ENCODE results near the gene COX4I2.

Gene COX4I2

GRCh38 chr20:31632548-31633338 lies 5.0 kb upstream of the COX4I2 start:
- no peak for TF ChIP-seq MAX (IDR thresholded peaks at IDR 0.05; ENCODE audit: low read depth, low read length)
- no peak for TF ChIP-seq POLR2A (IDR thresholded peaks at IDR 0.05; ENCODE audit: extremely low read depth, insufficient read length)
- TF ChIP-seq, protein P1, sequence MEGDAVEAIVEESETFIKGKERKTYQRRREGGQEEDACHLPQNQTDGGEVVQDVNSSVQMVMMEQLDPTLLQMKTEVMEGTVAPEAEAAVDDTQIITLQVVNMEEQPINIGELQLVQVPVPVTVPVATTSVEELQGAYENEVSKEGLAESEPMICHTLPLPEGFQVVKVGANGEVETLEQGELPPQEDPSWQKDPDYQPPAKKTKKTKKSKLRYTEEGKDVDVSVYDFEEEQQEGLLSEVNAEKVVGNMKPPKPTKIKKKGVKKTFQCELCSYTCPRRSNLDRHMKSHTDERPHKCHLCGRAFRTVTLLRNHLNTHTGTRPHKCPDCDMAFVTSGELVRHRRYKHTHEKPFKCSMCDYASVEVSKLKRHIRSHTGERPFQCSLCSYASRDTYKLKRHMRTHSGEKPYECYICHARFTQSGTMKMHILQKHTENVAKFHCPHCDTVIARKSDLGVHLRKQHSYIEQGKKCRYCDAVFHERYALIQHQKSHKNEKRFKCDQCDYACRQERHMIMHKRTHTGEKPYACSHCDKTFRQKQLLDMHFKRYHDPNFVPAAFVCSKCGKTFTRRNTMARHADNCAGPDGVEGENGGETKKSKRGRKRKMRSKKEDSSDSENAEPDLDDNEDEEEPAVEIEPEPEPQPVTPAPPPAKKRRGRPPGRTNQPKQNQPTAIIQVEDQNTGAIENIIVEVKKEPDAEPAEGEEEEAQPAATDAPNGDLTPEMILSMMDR (IDR thresholded peaks at IDR 0.05; ENCODE audit: low read depth, low read length) = no peak
- TF ChIP-seq MYC (IDR thresholded peaks at IDR 0.05; ENCODE audit: low read depth, low read length) = no peak
- no peak overlapping the region for H3K4me3 ChIP-seq (ENCODE audit: low read depth, low read length)
- no peak for DNase-seq (ENCODE audit: low read depth)

DNA sequence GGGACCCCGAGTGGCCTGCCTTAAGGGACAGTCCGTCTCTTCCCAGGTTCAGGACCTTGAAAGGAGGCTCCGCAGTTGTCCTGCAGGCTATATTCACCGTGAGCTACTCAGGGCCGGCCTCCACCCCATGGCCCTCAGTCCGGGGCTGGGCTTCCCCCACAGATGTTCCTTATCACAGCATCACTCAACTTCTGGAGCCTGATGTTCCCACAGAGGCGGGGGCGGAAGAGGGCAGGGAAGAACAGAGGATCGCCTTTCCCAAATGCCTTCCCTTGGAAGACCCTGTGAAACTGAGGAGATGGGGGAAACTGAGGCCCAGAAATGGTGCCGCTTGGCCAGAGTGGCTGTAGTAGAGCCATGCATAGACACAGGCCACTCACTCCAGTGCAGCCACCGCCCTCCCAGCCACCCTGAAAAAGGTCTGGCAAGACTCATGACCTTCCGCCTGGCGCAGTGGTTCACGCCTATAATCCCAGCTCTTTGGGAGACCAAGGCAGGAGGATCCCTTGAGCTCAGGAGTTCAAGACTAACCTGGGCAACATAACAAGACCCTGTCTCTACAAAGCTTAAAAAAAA lies 4.3 kb upstream of the COX4I2 start:
- H3K4me3 ChIP-seq (ENCODE audit: low read depth, low read length) = no peak overlapping the region
- no peak for DNase-seq (ENCODE audit: low read depth)
- no peak for TF ChIP-seq POLR2A (IDR thresholded peaks at IDR 0.05; ENCODE audit: extremely low read depth, insufficient read length)
- no peak for TF ChIP-seq MYC (IDR thresholded peaks at IDR 0.05; ENCODE audit: low read depth, low read length)
- TF ChIP-seq MAX (IDR thresholded peaks at IDR 0.05; ENCODE audit: low read depth, low read length) = no peak
- TF ChIP-seq, protein P1 (IDR thresholded peaks at IDR 0.05; ENCODE audit: low read depth, low read length) = no peak

DNA sequence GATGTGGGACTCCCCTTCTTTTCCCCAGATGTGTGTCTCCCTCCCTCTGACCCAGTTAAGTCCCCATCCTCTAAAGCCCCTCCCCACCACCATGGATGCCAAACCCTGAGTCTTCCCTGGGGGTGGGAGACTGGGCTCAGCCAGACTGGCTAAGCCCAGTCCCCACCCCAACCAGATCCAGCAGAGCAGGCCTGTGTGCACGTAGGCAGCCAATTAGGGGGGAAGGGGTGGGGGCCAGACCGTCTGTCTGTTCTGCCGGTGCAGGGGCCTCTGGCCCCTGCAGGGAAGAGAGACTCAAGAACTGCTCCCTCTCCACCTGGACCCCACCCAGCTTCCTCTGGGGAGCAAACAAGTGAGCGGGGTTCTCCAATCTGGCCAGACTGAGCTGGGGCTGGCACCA lies 605 bp downstream of the COX4I2 start:
- no peak overlapping the region for H3K4me3 ChIP-seq (ENCODE audit: low read depth, low read length)
- TF ChIP-seq POLR2A (IDR thresholded peaks at IDR 0.05; ENCODE audit: extremely low read depth, insufficient read length) = no peak
- TF ChIP-seq MYC (IDR thresholded peaks at IDR 0.05; ENCODE audit: low read depth, low read length) = no peak
- no peak for TF ChIP-seq MAX (IDR thresholded peaks at IDR 0.05; ENCODE audit: low read depth, low read length)
- no peak for DNase-seq (ENCODE audit: low read depth)

GRCh38 chr20:31638816-31639215 lies 1.1 kb downstream of the COX4I2 start:
- no peak for TF ChIP-seq POLR2A (IDR thresholded peaks at IDR 0.05; ENCODE audit: extremely low read depth, insufficient read length)
- no peak for TF ChIP-seq MYC (IDR thresholded peaks at IDR 0.05; ENCODE audit: low read depth, low read length)
- TF ChIP-seq, protein P1 (IDR thresholded peaks at IDR 0.05; ENCODE audit: low read depth, low read length) = no peak
- no peak for TF ChIP-seq MAX (IDR thresholded peaks at IDR 0.05; ENCODE audit: low read depth, low read length)
- no peak for DNase-seq (ENCODE audit: low read depth)

GRCh38 chr20:31640259-31640658 lies 2.5 kb downstream of the COX4I2 start:
- TF ChIP-seq POLR2A (IDR thresholded peaks at IDR 0.05; ENCODE audit: extremely low read depth, insufficient read length) = no peak
- no peak for TF ChIP-seq MYC (IDR thresholded peaks at IDR 0.05; ENCODE audit: low read depth, low read length)
- no peak for TF ChIP-seq MAX (IDR thresholded peaks at IDR 0.05; ENCODE audit: low read depth, low read length)
- TF ChIP-seq, protein P1 (IDR thresholded peaks at IDR 0.05; ENCODE audit: low read depth, low read length) = no peak
- DNase-seq (ENCODE audit: low read depth) = no peak
- no peak overlapping the region for H3K4me3 ChIP-seq (ENCODE audit: low read depth, low read length)

More at GRCh38 chr20:31638816-31639215, 1.1 kb downstream of the COX4I2 start:
- no peak overlapping the region for H3K4me3 ChIP-seq (ENCODE audit: low read depth, low read length)

- TF ChIP-seq MAX (IDR thresholded peaks at IDR 0.05; ENCODE audit: low read depth, low read length) (no peak), POLR2A (IDR thresholded peaks at IDR 0.05; ENCODE audit: extremely low read depth, insufficient read length) (no peak), MYC (IDR thresholded peaks at IDR 0.05; ENCODE audit: low read depth, low read length) (no peak)
- TF ChIP-seq, protein P1 (IDR thresholded peaks at IDR 0.05; ENCODE audit: low read depth, low read length) = no peak
- no peak for DNase-seq (ENCODE audit: low read depth)
- H3K4me3 ChIP-seq (ENCODE audit: low read depth, low read length) = no peak overlapping the region
Measured at GRCh38 chr20:31641391-31641790, 3.7 kb downstream of the COX4I2 start.

Measured in NB4 (cell line).